GM23338 (cell line): Measurements from ENCODE around the gene P2RY6. TPM values are rescaled to one million over a fixed set of nuclear protein-coding genes. Genes with fewer than 3 reads are reported as not detected.
A peak's percentile ranks its signal among the peaks of the same experiment; 100 is the strongest.

Source experiments
- ATAC-seq: fragments of 200-7000 bp; cut with Tn5 transposase; 3 replicates; pipeline ENCODE4 v1.9.1; 2020
- DNase-seq: peaks from one replicate; pipeline ENCODE4 v3.0.0-alpha.2; 2015; ENCODE audit warnings: low spot score
- H2AFZ ChIP-seq: fragments of 200-600 bp; sonication (generic); 2 replicates; pipeline ENCODE4 v1.8.0; 2016; ENCODE audit warnings: antibody characterized with exemption, mild to moderate bottlenecking, moderate library complexity
- H3F3A ChIP-seq: fragments of 200-600 bp; sonication (generic); replicated peaks from 2 replicates; pipeline ENCODE4 v1.8.0; 2017; ENCODE audit warnings: antibody characterized with exemption, mixed run types, low read depth
- H3K27ac ChIP-seq: fragments of 200-600 bp; sonication (generic); 2 replicates; pipeline ENCODE4 v1.6.1; 2016; ENCODE audit warnings: low read depth
- H3K27me3 ChIP-seq: fragments of 200-600 bp; sonication (generic); 2 replicates; pipeline ENCODE4 v1.8.0; 2016; ENCODE audit warnings: mild to moderate bottlenecking, mixed run types, moderate library complexity; ENCODE audit not compliant: insufficient read depth
- H3K36me3 ChIP-seq: fragments of 200-600 bp; sonication (generic); 2 replicates; pipeline ENCODE4 v1.8.0; 2016; ENCODE audit warnings: mild to moderate bottlenecking; ENCODE audit not compliant: insufficient read depth
- H3K4me1 ChIP-seq: fragments of 200-600 bp; sonication (generic); 2 replicates; pipeline ENCODE4 v1.8.0; 2016; ENCODE audit warnings: mild to moderate bottlenecking, moderate library complexity; ENCODE audit not compliant: insufficient read depth
- H3K4me2 ChIP-seq: fragments of 200-600 bp; sonication (generic); 2 replicates; pipeline ENCODE4 v1.7.1; 2017; ENCODE audit warnings: mixed run types
- H3K4me3 ChIP-seq: fragments of 200-600 bp; sonication (generic); 2 replicates; pipeline ENCODE4 v1.6.1; 2016; ENCODE audit warnings: mixed run types
- H3K79me2 ChIP-seq: fragments of 200-600 bp; sonication (generic); replicated peaks from 2 replicates; pipeline ENCODE4 v1.8.0; 2017; ENCODE audit warnings: mild to moderate bottlenecking; ENCODE audit not compliant: insufficient read depth
- H3K9me2 ChIP-seq: fragments of 200-600 bp; sonication (generic); 2 replicates; pipeline ENCODE4 v1.8.0; 2017; ENCODE audit not compliant: insufficient read depth
- H4K20me1 ChIP-seq: fragments of 200-600 bp; sonication (generic); replicated peaks from 2 replicates; pipeline ENCODE4 v1.8.0; 2017; ENCODE audit warnings: mild to moderate bottlenecking; ENCODE audit not compliant: insufficient read depth
- H3K27ac Mint-ChIP-seq: 2 replicates; pipeline ENCODE4 v1.8.0; 2020; ENCODE audit warnings: inconsistent platforms, mild to moderate bottlenecking, moderate library complexity, mixed read lengths
- H3K27me3 Mint-ChIP-seq: 3 replicates; pipeline ENCODE4 v1.8.0; 2022; ENCODE audit warnings: low read depth, mild to moderate bottlenecking, moderate library complexity, mixed read lengths, inconsistent platforms; ENCODE audit not compliant: insufficient read depth, poor library complexity
- H3K36me3 Mint-ChIP-seq: 3 replicates; pipeline ENCODE4 v1.8.0; 2021; ENCODE audit warnings: low read depth, mild to moderate bottlenecking, inconsistent platforms, moderate library complexity, mixed read lengths
- H3K4me1 Mint-ChIP-seq: 3 replicates; pipeline ENCODE4 v1.8.0; 2020; ENCODE audit warnings: mild to moderate bottlenecking, inconsistent platforms, mixed read lengths
- H3K4me3 Mint-ChIP-seq: 3 replicates; pipeline ENCODE4 v1.8.0; 2021; ENCODE audit warnings: moderate library complexity, mild to moderate bottlenecking, inconsistent platforms, mixed read lengths
- H3K9me3 Mint-ChIP-seq: 3 replicates; pipeline ENCODE4 v1.8.0; 2020; ENCODE audit warnings: moderate library complexity, mild to moderate bottlenecking, inconsistent platforms, mixed read lengths
- CREB1 ChIP-seq: fragments of 250-450 bp; sonication (Bioruptor Pico); IDR thresholded peaks from 2 replicates; pipeline ENCODE4 v1.5.0; 2020; ENCODE audit warnings: low read depth, mild to moderate bottlenecking, moderate library complexity
- EZH2 ChIP-seq: fragments of 200-600 bp; sonication (generic); IDR thresholded peaks from one replicate; pipeline ENCODE4 v1.8.0; 2017; ENCODE audit warnings: antibody characterized with exemption, mild to moderate bottlenecking, low read depth; ENCODE audit not compliant: unreplicated experiment
- EZH2phosphoT487 ChIP-seq: fragments of 200-600 bp; sonication (generic); IDR thresholded peaks from one replicate; pipeline ENCODE4 v1.8.1; 2018; ENCODE audit warnings: antibody characterized with exemption; ENCODE audit not compliant: unreplicated experiment
- JUNB ChIP-seq: IDR thresholded peaks from one replicate; pipeline ENCODE4 v1.6.1; 2016; ENCODE audit warnings: antibody characterized with exemption; ENCODE audit not compliant: unreplicated experiment
- NANOG ChIP-seq: IDR thresholded peaks from 2 replicates; pipeline ENCODE4 v1.6.1; 2016; ENCODE audit warnings: antibody characterized with exemption, borderline replicate concordance
- POLR2AphosphoS5 ChIP-seq: IDR thresholded peaks from 2 replicates; pipeline ENCODE4 v1.6.1; 2016; ENCODE audit warnings: antibody characterized with exemption, low read depth
- STAT1 ChIP-seq: IDR thresholded peaks from one replicate; pipeline ENCODE4 v1.6.1; 2016; ENCODE audit warnings: antibody characterized with exemption; ENCODE audit not compliant: unreplicated experiment
- ZNF331 ChIP-seq: fragments of 250-450 bp; sonication (Bioruptor Pico); IDR thresholded peaks from 2 replicates; pipeline ENCODE4 v1.5.0; 2020; ENCODE audit warnings: low read depth, mild to moderate bottlenecking, moderate library complexity
- polyA plus RNA-seq: library from polyadenylated mRNA; unstranded; fragments of >200 nt; fragmentation: Nextera tagmentation; extraction: Ambion mirVana; gene quantifications from 2 replicates; pipeline ENCODE4 v1.2.1, GENCODE V29; 2016
- total RNA-seq: library from RNA; depleted of rRNA; stranded (reverse); fragments of >200 nt; shearing (Covaris generic); gene quantifications from 2 replicates; pipeline ENCODE4 v1.2.3, GENCODE V29; 2014
- TF ChIP-seq, protein P1 (sequence below): IDR thresholded peaks from 2 replicates; pipeline ENCODE4 v1.6.1; 2016; ENCODE audit warnings: antibody characterized with exemption
- TF ChIP-seq, protein P2 (sequence below): IDR thresholded peaks from one replicate; pipeline ENCODE4 v1.6.1; 2018; ENCODE audit warnings: antibody characterized with exemption; ENCODE audit not compliant: unreplicated experiment
- TF ChIP-seq, protein P3 (sequence below), 2 experiments: fragments of 200-600 bp in 1 of 2; sonication (generic) in 1 of 2; conservative IDR thresholded peaks; 2 replicates each; pipeline versions ENCODE4 v1.5.1 to v1.6.1; 2016 to 2017; ENCODE audit warnings: antibody characterized with exemption in 2 of 2, low read depth in 2 of 2, mild to moderate bottlenecking in 2 of 2, moderate library complexity in 1 of 2

P2RY6 gene
- total and polyA plus RNA-seq, 2 experiments from 2014 or later: not detected

DNA sequence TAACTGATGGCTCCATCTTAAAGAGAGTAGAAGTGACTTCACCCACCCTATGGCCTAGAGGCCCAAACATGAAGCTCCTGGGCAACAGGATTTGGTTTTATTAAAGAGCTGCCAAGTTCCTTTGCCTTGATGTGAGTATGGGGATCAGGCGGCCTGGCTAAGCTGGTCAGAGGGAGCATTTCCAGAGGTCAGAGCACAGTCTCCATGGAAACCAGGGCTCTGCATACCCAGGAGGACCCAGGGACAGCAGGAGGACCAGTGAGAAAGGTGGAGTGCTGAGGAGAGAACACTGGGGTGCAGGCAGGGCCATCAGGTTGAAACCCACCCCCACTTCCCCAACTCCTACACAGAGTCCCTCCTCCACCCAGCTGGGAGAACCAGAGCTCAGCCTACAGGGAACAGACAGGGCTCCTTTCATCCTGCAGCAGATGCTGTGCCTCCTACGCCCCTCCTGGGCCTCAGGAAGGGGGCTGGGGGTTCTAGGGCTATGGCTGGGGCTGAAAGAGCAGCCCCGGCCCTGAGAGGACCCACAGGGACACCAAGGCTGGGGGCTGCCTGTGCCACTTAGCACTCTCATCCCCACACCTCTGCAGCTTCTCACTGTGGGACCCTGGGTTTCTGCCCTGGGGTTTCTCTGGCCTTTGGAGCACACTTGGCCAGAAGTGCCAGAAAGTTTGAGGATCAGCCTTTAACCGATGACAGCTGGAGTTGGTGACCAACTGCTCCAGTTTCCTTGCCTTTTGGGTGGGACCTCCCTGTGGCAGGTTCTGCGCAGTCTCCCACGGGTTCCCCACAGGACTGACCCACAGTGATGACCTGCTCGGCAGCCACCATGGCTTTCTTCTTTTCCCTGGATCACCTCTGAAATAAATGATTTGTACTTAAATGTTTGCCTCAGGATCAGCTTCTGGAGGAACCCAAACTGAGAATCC lies 13.8 kb upstream of the P2RY6 start:
- peaks cover 11% of the 10 kb centered on the region for H3K27me3 Mint-ChIP-seq
- H3K4me3 Mint-ChIP-seq: no peak overlapping the region; the same call in 2 of the 3 replicates
- no peak overlapping the region for H3K27ac ChIP-seq
- no peak overlapping the region for H3K4me2 ChIP-seq
- no peaks in the 10 kb centered on the region for H3K27me3 ChIP-seq
- H4K20me1 ChIP-seq: no peaks in the 10 kb centered on the region
- H3K4me3 ChIP-seq: no peak overlapping the region
- no peaks in the 10 kb centered on the region for H3K36me3 Mint-ChIP-seq
- H3K36me3 ChIP-seq: no peaks in the 10 kb centered on the region
- TF ChIP-seq EZH2 (no peak), CREB1 (CRISPR knock-in tag) (no peak), STAT1 (no peak), ZNF331 (no peak)
- TF ChIP-seq, protein P1, sequence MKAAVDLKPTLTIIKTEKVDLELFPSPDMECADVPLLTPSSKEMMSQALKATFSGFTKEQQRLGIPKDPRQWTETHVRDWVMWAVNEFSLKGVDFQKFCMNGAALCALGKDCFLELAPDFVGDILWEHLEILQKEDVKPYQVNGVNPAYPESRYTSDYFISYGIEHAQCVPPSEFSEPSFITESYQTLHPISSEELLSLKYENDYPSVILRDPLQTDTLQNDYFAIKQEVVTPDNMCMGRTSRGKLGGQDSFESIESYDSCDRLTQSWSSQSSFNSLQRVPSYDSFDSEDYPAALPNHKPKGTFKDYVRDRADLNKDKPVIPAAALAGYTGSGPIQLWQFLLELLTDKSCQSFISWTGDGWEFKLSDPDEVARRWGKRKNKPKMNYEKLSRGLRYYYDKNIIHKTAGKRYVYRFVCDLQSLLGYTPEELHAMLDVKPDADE: no peak
- peaks cover 2% of the 10 kb centered on the region; the same call in 1 of the 3 replicates for H3K4me1 Mint-ChIP-seq
- no peaks in the 10 kb centered on the region for H3F3A ChIP-seq
- DNase-seq: no peak
- H3K4me1 ChIP-seq: no peaks in the 10 kb centered on the region
- H3K9me2 ChIP-seq: no peaks in the 10 kb centered on the region
- no peaks in the 10 kb centered on the region for H3K9me3 Mint-ChIP-seq
- H3K27ac Mint-ChIP-seq: no peak overlapping the region
- H3K79me2 ChIP-seq: no peaks in the 10 kb centered on the region
- H2AFZ ChIP-seq: no peak overlapping the region
- peak; percentile 29; the same call in 1 of the 3 replicates for ATAC-seq

DNA sequence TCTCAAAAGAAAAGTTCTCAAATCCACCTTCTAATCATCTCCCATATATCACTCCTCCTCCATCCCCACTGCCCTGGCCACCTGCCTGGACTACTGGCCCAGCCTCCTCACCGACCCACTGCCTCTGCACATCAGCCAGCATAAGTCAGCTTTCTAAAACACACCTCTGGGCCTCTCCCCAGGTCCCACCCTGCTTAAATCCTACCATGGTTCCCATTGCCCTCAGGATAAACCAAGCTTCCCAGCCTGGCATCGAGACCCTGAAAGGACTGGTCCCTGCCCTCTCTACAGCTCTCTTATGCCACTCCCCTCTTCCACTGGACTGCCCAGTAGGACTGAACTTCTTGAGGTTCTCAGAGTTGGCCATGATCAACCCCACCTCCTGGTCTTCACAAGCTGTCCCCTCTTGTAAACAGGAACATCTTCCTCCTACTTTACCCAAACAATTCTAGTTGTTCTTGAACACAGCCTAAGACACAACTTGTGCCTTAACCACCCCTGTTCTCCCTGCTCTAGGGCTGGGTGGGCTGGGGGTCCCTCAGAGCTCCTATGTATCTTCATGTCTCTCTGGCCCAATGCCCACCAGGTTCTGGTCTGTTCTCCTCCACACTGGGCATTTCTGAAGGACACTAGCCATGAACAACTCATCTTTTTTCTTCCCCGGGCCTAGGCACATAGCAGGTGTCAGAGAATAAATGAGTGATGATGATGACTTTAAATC lies 12.6 kb upstream of the P2RY6 start:
- Mint-ChIP-seq H3K27me3 (peaks cover 11% of the 10 kb centered on the region), H3K27ac (no peak overlapping the region), H3K4me1 (peaks cover 2% of the 10 kb centered on the region; the same call in 1 of the 3 replicates), H3K9me3 (no peaks in the 10 kb centered on the region), H3K36me3 (no peaks in the 10 kb centered on the region), H3K4me3 (no peak overlapping the region)
- DNase-seq: no peak
- H3K27ac ChIP-seq: no peak overlapping the region
- no peaks in the 10 kb centered on the region for H3F3A ChIP-seq
- no peaks in the 10 kb centered on the region for H3K9me2 ChIP-seq
- no peak overlapping the region for H3K4me3 ChIP-seq
- H3K79me2 ChIP-seq: no peaks in the 10 kb centered on the region
- H2AFZ ChIP-seq: no peak overlapping the region
- H4K20me1 ChIP-seq: no peaks in the 10 kb centered on the region
- no peak for ATAC-seq
- peaks cover 7% of the 10 kb centered on the region; the same call in 1 of the 2 replicates for H3K27me3 ChIP-seq
- no peaks in the 10 kb centered on the region; the same call in 1 of the 2 replicates for H3K4me1 ChIP-seq
- no peaks in the 10 kb centered on the region for H3K36me3 ChIP-seq
- no peak overlapping the region for H3K4me2 ChIP-seq
- TF ChIP-seq NANOG (no peak), ZNF331 (no peak), POLR2AphosphoS5 (no peak), EZH2phosphoT487 (no peak), JUNB (no peak), EZH2 (no peak)
- TF ChIP-seq, protein P2, sequence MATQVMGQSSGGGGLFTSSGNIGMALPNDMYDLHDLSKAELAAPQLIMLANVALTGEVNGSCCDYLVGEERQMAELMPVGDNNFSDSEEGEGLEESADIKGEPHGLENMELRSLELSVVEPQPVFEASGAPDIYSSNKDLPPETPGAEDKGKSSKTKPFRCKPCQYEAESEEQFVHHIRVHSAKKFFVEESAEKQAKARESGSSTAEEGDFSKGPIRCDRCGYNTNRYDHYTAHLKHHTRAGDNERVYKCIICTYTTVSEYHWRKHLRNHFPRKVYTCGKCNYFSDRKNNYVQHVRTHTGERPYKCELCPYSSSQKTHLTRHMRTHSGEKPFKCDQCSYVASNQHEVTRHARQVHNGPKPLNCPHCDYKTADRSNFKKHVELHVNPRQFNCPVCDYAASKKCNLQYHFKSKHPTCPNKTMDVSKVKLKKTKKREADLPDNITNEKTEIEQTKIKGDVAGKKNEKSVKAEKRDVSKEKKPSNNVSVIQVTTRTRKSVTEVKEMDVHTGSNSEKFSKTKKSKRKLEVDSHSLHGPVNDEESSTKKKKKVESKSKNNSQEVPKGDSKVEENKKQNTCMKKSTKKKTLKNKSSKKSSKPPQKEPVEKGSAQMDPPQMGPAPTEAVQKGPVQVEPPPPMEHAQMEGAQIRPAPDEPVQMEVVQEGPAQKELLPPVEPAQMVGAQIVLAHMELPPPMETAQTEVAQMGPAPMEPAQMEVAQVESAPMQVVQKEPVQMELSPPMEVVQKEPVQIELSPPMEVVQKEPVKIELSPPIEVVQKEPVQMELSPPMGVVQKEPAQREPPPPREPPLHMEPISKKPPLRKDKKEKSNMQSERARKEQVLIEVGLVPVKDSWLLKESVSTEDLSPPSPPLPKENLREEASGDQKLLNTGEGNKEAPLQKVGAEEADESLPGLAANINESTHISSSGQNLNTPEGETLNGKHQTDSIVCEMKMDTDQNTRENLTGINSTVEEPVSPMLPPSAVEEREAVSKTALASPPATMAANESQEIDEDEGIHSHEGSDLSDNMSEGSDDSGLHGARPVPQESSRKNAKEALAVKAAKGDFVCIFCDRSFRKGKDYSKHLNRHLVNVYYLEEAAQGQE: no peak
- TF ChIP-seq, protein P1: no peak
- TF ChIP-seq, protein P3, sequence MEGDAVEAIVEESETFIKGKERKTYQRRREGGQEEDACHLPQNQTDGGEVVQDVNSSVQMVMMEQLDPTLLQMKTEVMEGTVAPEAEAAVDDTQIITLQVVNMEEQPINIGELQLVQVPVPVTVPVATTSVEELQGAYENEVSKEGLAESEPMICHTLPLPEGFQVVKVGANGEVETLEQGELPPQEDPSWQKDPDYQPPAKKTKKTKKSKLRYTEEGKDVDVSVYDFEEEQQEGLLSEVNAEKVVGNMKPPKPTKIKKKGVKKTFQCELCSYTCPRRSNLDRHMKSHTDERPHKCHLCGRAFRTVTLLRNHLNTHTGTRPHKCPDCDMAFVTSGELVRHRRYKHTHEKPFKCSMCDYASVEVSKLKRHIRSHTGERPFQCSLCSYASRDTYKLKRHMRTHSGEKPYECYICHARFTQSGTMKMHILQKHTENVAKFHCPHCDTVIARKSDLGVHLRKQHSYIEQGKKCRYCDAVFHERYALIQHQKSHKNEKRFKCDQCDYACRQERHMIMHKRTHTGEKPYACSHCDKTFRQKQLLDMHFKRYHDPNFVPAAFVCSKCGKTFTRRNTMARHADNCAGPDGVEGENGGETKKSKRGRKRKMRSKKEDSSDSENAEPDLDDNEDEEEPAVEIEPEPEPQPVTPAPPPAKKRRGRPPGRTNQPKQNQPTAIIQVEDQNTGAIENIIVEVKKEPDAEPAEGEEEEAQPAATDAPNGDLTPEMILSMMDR (conservative IDR thresholded peaks at IDR 0.05; ENCODE audit: low read depth in 2 of 2): no peak
